NB4 (cell line): ENCODE data around the gene SPSB1.

Experiments used
- POLR2A ChIP-seq: IDR thresholded peaks from 2 replicates; pipeline ENCODE4 v1.6.1; 2011; ENCODE audit warnings: mild to moderate bottlenecking; ENCODE audit not compliant: insufficient read length; ENCODE audit errors: extremely low read depth
- TF ChIP-seq, protein P1 (sequence below): IDR thresholded peaks from one replicate; pipeline ENCODE4 v1.5.1; 2012; ENCODE audit warnings: low read depth, low read length

DNA sequence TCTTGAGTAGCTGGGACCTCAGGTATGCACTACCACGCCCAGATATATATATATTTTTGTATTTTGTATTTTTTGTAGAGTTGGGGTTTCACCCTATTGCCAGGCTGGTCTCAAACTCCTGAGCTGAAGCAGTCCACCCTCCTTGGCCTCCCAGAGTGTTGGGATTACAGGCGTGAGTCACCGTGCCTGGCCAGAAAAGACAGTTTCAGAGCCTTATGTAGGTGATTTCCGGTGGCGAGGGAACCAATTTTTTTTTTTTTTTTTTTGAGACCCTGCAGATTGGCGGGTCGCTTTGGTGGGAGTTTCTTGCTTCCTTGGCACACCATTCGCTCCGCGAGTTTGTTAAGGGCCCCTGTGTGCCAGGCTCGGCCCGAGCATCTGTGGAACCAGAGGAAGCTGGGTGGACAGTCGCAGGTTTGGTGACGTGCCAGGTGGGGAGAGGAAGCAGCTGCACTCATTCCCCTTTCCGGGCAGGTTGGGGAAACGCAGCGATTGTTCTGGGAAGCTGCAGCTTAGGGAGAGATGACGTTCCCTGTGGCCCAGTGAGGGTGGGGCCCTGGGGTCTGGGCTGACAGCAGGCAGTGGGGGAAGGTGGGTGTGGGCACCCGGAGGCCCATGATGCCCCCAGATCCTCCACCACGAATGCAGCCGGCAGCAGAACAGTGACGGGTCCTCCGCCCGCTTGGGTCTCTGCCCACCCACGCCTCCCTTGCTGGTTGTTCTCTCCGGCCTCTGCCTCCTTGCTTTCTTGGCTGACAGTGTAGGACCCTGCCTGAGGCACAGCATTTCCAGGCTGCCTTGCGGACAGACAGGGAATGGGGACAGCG lies 25.1 kb downstream of the SPSB1 start:
- TF ChIP-seq, protein P1, sequence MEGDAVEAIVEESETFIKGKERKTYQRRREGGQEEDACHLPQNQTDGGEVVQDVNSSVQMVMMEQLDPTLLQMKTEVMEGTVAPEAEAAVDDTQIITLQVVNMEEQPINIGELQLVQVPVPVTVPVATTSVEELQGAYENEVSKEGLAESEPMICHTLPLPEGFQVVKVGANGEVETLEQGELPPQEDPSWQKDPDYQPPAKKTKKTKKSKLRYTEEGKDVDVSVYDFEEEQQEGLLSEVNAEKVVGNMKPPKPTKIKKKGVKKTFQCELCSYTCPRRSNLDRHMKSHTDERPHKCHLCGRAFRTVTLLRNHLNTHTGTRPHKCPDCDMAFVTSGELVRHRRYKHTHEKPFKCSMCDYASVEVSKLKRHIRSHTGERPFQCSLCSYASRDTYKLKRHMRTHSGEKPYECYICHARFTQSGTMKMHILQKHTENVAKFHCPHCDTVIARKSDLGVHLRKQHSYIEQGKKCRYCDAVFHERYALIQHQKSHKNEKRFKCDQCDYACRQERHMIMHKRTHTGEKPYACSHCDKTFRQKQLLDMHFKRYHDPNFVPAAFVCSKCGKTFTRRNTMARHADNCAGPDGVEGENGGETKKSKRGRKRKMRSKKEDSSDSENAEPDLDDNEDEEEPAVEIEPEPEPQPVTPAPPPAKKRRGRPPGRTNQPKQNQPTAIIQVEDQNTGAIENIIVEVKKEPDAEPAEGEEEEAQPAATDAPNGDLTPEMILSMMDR: no peak
- TF ChIP-seq POLR2A: no peak
